GM19452 (cell line): ENCODE results near the gene ADNP2.
"Not testable (repeated sequence)": the region's sequence is repeated elsewhere in the genome, so short reads cannot be mapped to it uniquely, and the experiment has no call there.

Experiments
- ATAC-seq: cut with Tn5 transposase; IDR thresholded peaks from one replicate; pipeline ENCODE4 v1.9.1; 2021; ENCODE audit not compliant: unreplicated experiment

ADNP2 gene

GRCh38 chr18:80143881-80144280, 34.8 kb downstream of the ADNP2 start:
- no peak for ATAC-seq

GRCh38 chr18:80145196-80145804, 36.2 kb downstream of the ADNP2 start:
- no peak for ATAC-seq

GRCh38 chr18:80147037-80147417, 38.0 kb downstream of the ADNP2 start:
- peak; percentile 37 for ATAC-seq

- ATAC-seq = peak; percentile 85
Measured at GRCh38 chr18:80147418-80148325, 38.6 kb downstream of the ADNP2 start.

GRCh38 chr18:80148326-80149199, 39.5 kb downstream of the ADNP2 start:
- no peak for ATAC-seq

- ATAC-seq = no peak
Measured at GRCh38 chr18:80149667-80150066, 40.6 kb downstream of the ADNP2 start.

- peak; percentile 73 for ATAC-seq
Measured at GRCh38 chr18:80154293-80154692, 45.2 kb downstream of the ADNP2 start.

- no peak for ATAC-seq
Measured at GRCh38 chr18:80157708-80158343, 48.8 kb downstream of the ADNP2 start.

- no peak for ATAC-seq
Measured at GRCh38 chr18:80158365-80158764, 49.3 kb downstream of the ADNP2 start.

- ATAC-seq = no peak
Measured at GRCh38 chr18:80159713-80160636, 50.9 kb downstream of the ADNP2 start.

- ATAC-seq = no peak
Measured at GRCh38 chr18:80161781-80162417, 52.8 kb downstream of the ADNP2 start.

- no peak for ATAC-seq
Measured at GRCh38 chr18:80163183-80163582, 54.1 kb downstream of the ADNP2 start.

- ATAC-seq = not testable (repeated sequence)
Measured at GRCh38 chr18:80164727-80165355, 55.8 kb downstream of the ADNP2 start.

GRCh38 chr18:80166240-80166639, 57.2 kb downstream of the ADNP2 start:
- no peak for ATAC-seq

- no peak for ATAC-seq
Measured at GRCh38 chr18:80166725-80167124, 57.7 kb downstream of the ADNP2 start.

GRCh38 chr18:80167331-80167730, 58.3 kb downstream of the ADNP2 start:
- no peak for ATAC-seq

GRCh38 chr18:80167931-80168330, 58.9 kb downstream of the ADNP2 start:
- ATAC-seq = no peak

GRCh38 chr18:80168346-80168745, 59.3 kb downstream of the ADNP2 start:
- no peak for ATAC-seq

GRCh38 chr18:80168982-80169381, 59.9 kb downstream of the ADNP2 start:
- no peak for ATAC-seq
